ENCODE data around the gene MIGA1. TPM values are rescaled to one million over a fixed set of nuclear protein-coding genes. Genes with fewer than 3 reads are reported as not detected.
"Not testable (repeated sequence)": the region's sequence is repeated elsewhere in the genome, so short reads cannot be mapped to it uniquely, and the experiment has no call there.

MIGA1 gene
- total and polyA plus RNA-seq, 5 donors = 3.8 to 15.1 (median 12.8) TPM

- intact Hi-C loops (cut with DNase I) = no loop called here
- H3K27ac ChIP-seq (ENCODE audit: low read length) = no peak overlapping the region
- ATAC-seq (no peak), DNase-seq (no peak)
- no peaks in the 10 kb centered on the region for H3K9me3 ChIP-seq (ENCODE audit: control insufficient read depth, low read length)
- H3K4me1 ChIP-seq (ENCODE audit: control insufficient read depth, insufficient read depth, low read length) = peaks cover 1% of the 10 kb centered on the region
- H3K4me3 ChIP-seq (ENCODE audit: low read length) = no peak overlapping the region
- H3K27me3 ChIP-seq (ENCODE audit: control insufficient read depth, insufficient read depth) = no peaks in the 10 kb centered on the region
- 96% methylated on average over 2 of the region's 2 CpGs for WGBS
These were observed 22.6 kb downstream of the MIGA1 start for GRCh38 chr1:77802026-77802425.

- Histone ChIP-seq H3K4me3 (ENCODE audit: low read length) (no peak overlapping the region), H3K27ac (ENCODE audit: low read length) (no peak overlapping the region), H3K4me1 (ENCODE audit: control insufficient read depth, insufficient read depth, low read length) (peaks cover 1% of the 10 kb centered on the region), H3K9me3 (ENCODE audit: control insufficient read depth, low read length) (no peaks in the 10 kb centered on the region), H3K27me3 (ENCODE audit: control insufficient read depth, insufficient read depth) (no peaks in the 10 kb centered on the region)
- 69% methylated on average over 2 of the region's 2 CpGs for WGBS
- intact Hi-C loops (cut with DNase I) = no loop called here
- DNase-seq (no peak), ATAC-seq (no peak)
These were observed 23.9 kb downstream of the MIGA1 start for GRCh38 chr1:77803371-77803770.

GRCh38 chr1:77809787-77810462 is 30.5 kb downstream of the MIGA1 start:
- intact Hi-C loops (cut with DNase I); H3K9me3 ChIP-seq (ENCODE audit: control insufficient read depth, low read length); H3K27me3 ChIP-seq (ENCODE audit: control insufficient read depth, insufficient read depth); H3K4me1 ChIP-seq (ENCODE audit: control insufficient read depth, insufficient read depth, low read length); DNase-seq; ATAC-seq; H3K27ac ChIP-seq (ENCODE audit: low read length); H3K4me3 ChIP-seq (ENCODE audit: low read length): not testable (repeated sequence)
- WGBS = 74% methylated on average over 1 of the region's 3 CpGs

- H3K4me3 ChIP-seq (ENCODE audit: low read length); intact Hi-C loops (cut with DNase I); H3K27ac ChIP-seq (ENCODE audit: low read length); H3K27me3 ChIP-seq (ENCODE audit: control insufficient read depth, insufficient read depth); DNase-seq; H3K9me3 ChIP-seq (ENCODE audit: control insufficient read depth, low read length); H3K4me1 ChIP-seq (ENCODE audit: control insufficient read depth, insufficient read depth, low read length): not testable (repeated sequence)
- 98% methylated on average over 14 of the region's 21 CpGs for WGBS
- peak; percentile 62 to 68 for ATAC-seq
These were observed 32.1 kb downstream of the MIGA1 start for GRCh38 chr1:77811589-77811988.

GRCh38 chr1:77817368-77818209 is 38.1 kb downstream of the MIGA1 start:
- intact Hi-C loops (cut with DNase I) = no loop called here
- Histone ChIP-seq H3K27ac (ENCODE audit: low read length) (no peak overlapping the region), H3K4me3 (ENCODE audit: low read length) (no peak overlapping the region), H3K27me3 (ENCODE audit: control insufficient read depth, insufficient read depth) (no peaks in the 10 kb centered on the region), H3K4me1 (ENCODE audit: control insufficient read depth, insufficient read depth, low read length) (no peaks in the 10 kb centered on the region), H3K9me3 (ENCODE audit: control insufficient read depth, low read length) (no peaks in the 10 kb centered on the region)
- 77% methylated on average over 7 of the region's 7 CpGs for WGBS
- DNase-seq (no peak), ATAC-seq (no peak)

- WGBS = 85% methylated on average over 1 of the region's 1 CpG
- intact Hi-C loops (cut with DNase I) = no loop called here
These were observed 40.7 kb downstream of the MIGA1 start for GRCh38 chr1:77820121-77820520.

GRCh38 chr1:77824079-77824478 is 44.6 kb downstream of the MIGA1 start:
- 87% methylated on average over 2 of the region's 2 CpGs for WGBS

More at GRCh38 chr1:77820121-77820520, 40.7 kb downstream of the MIGA1 start:
- ATAC-seq (no peak), DNase-seq (no peak)
- no peak overlapping the region for H3K4me3 ChIP-seq (ENCODE audit: low read length)
- no peak overlapping the region for H3K27ac ChIP-seq (ENCODE audit: low read length)
- peaks cover 2% of the 10 kb centered on the region for H3K4me1 ChIP-seq (ENCODE audit: control insufficient read depth, insufficient read depth, low read length)
- H3K9me3 ChIP-seq (ENCODE audit: control insufficient read depth, low read length) = no peaks in the 10 kb centered on the region
- H3K27me3 ChIP-seq (ENCODE audit: control insufficient read depth, insufficient read depth) = no peaks in the 10 kb centered on the region

GRCh38 chr1:77824694-77825093 is 45.2 kb downstream of the MIGA1 start:
- H3K27ac ChIP-seq (ENCODE audit: low read length) = peak overlapping the region; percentile 52
- intact Hi-C loops (cut with DNase I) = no loop called here
- H3K4me1 ChIP-seq (ENCODE audit: control insufficient read depth, insufficient read depth, low read length) = peaks cover 2% of the 10 kb centered on the region
- no peaks in the 10 kb centered on the region for H3K9me3 ChIP-seq (ENCODE audit: control insufficient read depth, low read length)
- H3K4me3 ChIP-seq (ENCODE audit: low read length) = no peak overlapping the region
- no peak for DNase-seq
- 97% methylated on average over 1 of the region's 1 CpG for WGBS
- no peak for ATAC-seq
- no peaks in the 10 kb centered on the region for H3K27me3 ChIP-seq (ENCODE audit: control insufficient read depth, insufficient read depth)

More at GRCh38 chr1:77824079-77824478, 44.6 kb downstream of the MIGA1 start:
- ATAC-seq (peak; percentile 51 to 52), DNase-seq (no peak)
- H3K27me3 ChIP-seq (ENCODE audit: control insufficient read depth, insufficient read depth) = no peaks in the 10 kb centered on the region
- H3K9me3 ChIP-seq (ENCODE audit: control insufficient read depth, low read length) = no peaks in the 10 kb centered on the region
- H3K4me1 ChIP-seq (ENCODE audit: control insufficient read depth, insufficient read depth, low read length) = peaks cover 2% of the 10 kb centered on the region
- intact Hi-C loops (cut with DNase I) = no loop called here
- no peak overlapping the region for H3K27ac ChIP-seq (ENCODE audit: low read length)
- H3K4me3 ChIP-seq (ENCODE audit: low read length) = no peak overlapping the region

GRCh38 chr1:77825131-77825709 is 45.8 kb downstream of the MIGA1 start:
- DNase-seq = peak in 1 of 3 donors; percentile 22
- no peak overlapping the region for H3K4me3 ChIP-seq (ENCODE audit: low read length)
- H3K27ac ChIP-seq (ENCODE audit: low read length) = peak overlapping the region; percentile 52
- no peaks in the 10 kb centered on the region for H3K9me3 ChIP-seq (ENCODE audit: control insufficient read depth, low read length)
- 52% methylated on average over 10 of the region's 10 CpGs for WGBS
- intact Hi-C loops (cut with DNase I) = no loop called here
- no peaks in the 10 kb centered on the region for H3K27me3 ChIP-seq (ENCODE audit: control insufficient read depth, insufficient read depth)
- H3K4me1 ChIP-seq (ENCODE audit: control insufficient read depth, insufficient read depth, low read length) = peaks cover 2% of the 10 kb centered on the region
- ATAC-seq = peak; percentile 75

- WGBS = 97% methylated on average over 8 of the region's 8 CpGs
- ATAC-seq; H3K9me3 ChIP-seq (ENCODE audit: control insufficient read depth, low read length); H3K27me3 ChIP-seq (ENCODE audit: control insufficient read depth, insufficient read depth); DNase-seq; intact Hi-C loops (cut with DNase I); H3K27ac ChIP-seq (ENCODE audit: low read length); H3K4me3 ChIP-seq (ENCODE audit: low read length); H3K4me1 ChIP-seq (ENCODE audit: control insufficient read depth, insufficient read depth, low read length): not testable (repeated sequence)
These were observed 47.4 kb downstream of the MIGA1 start for GRCh38 chr1:77826851-77827250.

GRCh38 chr1:77828098-77828497 is 48.6 kb downstream of the MIGA1 start:
- Histone ChIP-seq H3K27me3 (ENCODE audit: control insufficient read depth, insufficient read depth) (no peaks in the 10 kb centered on the region), H3K4me3 (ENCODE audit: low read length) (no peak overlapping the region), H3K4me1 (ENCODE audit: control insufficient read depth, insufficient read depth, low read length) (peaks cover 3% of the 10 kb centered on the region), H3K9me3 (ENCODE audit: control insufficient read depth, low read length) (no peaks in the 10 kb centered on the region), H3K27ac (ENCODE audit: low read length) (no peak overlapping the region)
- DNase-seq (no peak), ATAC-seq (no peak)
- WGBS = 99% methylated on average over 1 of the region's 1 CpG
- intact Hi-C loops (cut with DNase I) = no loop called here

Measured in right cardiac atrium (tissue), 5 donors.